Skeletal muscle cell (primary cell): ENCODE data around the gene CHMP4B.
"Not testable (repeated sequence)": the region's sequence is repeated elsewhere in the genome, so short reads cannot be mapped to it uniquely, and the experiment has no call there.

ENCODE experiments used
- DNase-seq: peaks from one replicate; pipeline ENCODE4 v3.0.0-alpha.2; 2010; ENCODE audit warnings: low read depth
- H3K4me3 ChIP-seq: 2 replicates; pipeline ENCODE4 v1.5.1; 2011; ENCODE audit warnings: low read depth, mild to moderate bottlenecking, control low read depth, low read length, moderate library complexity

Gene CHMP4B

DNA sequence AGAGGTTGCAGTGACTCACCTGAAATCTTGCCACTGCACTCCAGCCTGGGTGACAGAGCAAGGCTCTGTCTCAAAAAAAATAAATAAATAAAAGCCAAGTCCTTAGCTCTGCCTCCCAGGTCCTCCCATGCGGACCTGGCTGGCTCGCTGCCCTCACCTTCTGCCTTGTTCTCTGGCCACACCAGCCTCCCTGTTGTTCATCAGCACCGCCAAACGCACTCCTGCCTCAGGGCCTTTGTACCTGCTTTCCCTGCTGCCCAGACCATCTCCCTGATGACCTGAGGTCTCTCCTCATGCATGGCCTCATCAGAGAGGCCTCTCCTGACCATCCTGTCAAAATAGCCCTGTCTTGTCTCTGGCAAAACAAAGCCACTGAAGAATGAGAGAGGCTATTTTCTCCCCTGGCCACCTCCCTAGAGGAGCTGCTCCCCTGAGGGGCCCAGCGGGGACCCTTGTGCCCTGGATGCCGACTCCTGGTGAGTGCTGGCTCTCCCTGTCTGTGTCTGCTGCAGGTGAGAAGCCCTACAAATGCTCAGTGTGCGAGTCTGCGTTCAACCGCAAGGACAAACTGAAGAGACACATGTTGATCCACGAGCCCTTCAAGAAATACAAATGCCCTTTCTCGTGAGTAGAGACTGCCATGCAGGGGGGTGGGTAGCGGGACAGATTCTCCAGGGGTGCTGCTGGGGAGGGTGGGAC, 22.6 kb upstream of the CHMP4B start:
- H3K4me3 ChIP-seq, result no peak overlapping the region
- DNase-seq, result no peak

DNA sequence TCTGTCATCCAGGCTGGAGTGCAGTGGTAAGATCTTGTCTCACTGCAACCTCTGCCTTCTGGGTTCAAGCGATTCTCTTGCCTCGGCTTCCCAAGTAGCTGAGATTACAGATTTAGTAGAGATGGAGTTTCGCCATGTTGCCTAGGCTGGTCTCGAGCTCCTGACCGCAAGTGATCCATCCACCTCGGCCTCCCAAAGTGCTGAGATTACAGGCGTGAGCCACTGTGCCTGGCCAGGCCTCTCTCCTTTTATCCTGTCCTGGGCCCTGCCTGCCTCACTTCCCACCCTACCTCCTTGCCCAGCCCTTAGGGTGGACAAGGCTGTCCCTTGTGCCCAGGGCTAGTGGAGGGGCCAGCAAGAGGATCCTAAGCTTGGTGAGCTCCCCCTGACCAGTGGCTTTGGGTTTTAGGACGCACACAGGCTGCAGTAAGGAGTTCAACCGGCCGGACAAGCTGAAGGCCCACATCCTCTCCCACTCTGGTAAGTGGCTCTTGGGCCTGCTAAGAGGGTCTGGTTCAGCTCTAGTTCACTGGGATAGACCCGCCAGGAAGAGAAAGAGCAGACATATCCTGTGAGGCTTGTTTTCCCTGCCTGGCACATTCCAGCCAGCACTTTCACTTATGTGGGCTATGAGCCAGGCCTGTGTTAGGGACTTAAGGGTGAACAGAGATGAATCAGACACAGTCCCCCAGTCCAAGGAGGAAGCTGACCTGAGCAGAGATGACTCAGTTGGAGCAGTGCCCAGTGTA, 21.9 kb upstream of the CHMP4B start:
- DNase-seq, result peak; percentile 81
- H3K4me3 ChIP-seq, result no peak overlapping the region

DNA sequence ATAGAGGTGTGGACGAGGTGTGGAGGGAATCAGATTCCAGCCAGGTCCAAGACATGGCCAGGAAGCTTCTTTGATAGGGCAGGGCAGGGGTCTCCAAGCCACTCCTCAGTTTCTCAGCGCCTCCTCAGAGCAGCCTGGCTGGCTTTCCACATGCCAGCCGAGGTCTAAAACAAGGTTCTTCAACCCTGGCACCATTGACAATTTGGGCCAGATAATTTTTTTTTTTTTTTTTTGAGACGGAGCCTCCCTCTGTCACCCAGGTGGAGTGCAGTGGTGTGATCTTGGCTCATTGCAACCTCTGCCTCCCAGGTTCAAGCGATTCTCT, 21.3 kb upstream of the CHMP4B start:
- DNase-seq, result no peak
- H3K4me3 ChIP-seq, result no peak overlapping the region

DNA sequence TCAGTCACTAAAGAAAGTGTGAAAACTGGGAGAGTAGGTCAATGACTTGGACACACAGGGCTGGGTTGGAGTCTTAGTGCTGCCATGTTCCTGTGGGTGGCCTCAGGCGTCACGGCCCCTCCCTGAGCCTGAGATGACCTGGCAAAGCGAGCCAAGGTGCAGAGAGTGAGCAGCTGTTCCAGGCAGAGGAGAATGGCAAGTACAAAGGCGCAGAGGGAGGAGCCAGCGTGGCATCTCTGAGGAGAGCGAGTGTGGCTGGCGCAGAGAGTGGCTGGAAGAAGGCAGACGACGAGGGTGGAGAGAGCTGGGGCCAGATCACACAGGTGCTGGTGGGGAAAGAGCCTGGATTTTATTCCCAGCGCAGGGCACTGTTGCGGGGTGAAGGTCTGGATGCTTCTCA, 20.6 kb upstream of the CHMP4B start:
- DNase-seq, result no peak
- no peak overlapping the region for H3K4me3 ChIP-seq

DNA sequence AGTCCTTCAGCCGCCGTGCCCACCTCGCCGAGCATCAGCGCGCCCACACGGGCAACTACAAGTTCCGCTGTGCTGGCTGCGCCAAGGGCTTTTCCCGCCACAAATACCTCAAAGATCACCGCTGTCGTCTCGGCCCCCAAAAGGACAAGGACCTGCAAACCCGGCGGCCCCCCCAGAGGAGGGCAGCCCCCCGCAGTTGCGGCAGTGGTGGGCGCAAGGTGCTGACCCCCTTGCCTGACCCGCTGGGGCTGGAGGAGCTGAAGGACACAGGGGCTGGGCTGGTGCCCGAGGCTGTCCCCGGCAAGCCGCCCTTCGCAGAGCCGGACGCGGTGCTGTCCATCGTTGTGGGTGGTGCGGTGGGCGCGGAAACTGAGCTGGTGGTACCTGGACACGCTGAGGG, 20.1 kb upstream of the CHMP4B start:
- H3K4me3 ChIP-seq, result no peak overlapping the region
- no peak for DNase-seq

DNA sequence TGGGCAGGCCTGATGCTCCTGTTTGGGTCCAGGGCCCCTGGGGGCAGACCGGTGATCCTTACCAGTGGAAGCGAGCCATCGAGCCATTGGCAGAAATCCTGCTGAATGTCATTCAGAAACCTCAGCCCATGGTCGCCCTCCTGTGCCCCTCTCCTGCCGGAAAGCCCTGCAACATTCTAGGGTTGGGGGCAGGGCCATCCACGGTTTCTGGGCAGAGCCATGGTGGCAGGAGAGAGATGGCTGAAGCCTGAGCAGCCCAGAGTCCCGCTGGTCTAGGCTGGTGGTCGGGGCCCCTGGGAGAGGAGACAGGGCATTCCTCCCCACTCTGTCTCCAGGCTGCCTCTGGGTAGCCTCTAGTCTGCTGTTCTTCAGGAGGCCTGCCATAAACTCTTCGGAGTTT, 19.6 kb upstream of the CHMP4B start:
- DNase-seq, result no peak

DNA sequence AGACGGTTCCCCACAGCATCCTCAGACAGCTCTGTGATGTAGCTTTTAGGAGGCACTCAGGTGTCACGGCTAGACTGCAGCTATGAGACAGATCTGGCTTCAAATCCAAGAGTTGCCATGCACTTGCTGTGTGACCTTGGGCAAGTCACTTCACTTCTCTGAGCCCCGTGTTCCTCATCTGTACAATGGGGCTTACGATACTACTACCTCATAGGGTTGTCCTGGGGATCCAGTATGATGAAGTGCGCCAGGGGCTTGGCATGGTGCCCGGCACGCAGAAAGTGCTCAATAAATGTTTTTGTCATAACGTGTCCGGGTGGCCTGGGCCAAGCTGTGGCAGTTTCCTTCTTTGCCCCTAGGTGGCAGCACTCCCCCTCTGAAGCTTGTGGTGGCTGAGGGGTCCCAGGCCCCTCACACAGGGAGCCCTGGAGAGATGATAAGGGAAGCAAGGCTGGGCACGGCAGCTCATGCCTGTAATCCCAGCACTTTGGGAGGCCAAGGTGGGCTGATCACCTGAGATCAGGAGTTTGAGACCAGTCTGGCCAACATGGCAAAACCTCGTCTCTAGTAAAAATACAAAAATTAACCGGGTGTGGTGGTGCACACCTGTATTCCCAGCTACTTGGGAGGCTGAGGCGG, 19.1 kb upstream of the CHMP4B start:
- no peak overlapping the region for H3K4me3 ChIP-seq
- DNase-seq, result no peak

More for the DNA sequence above, 19.6 kb upstream of the CHMP4B start:
- no peak overlapping the region for H3K4me3 ChIP-seq

DNA sequence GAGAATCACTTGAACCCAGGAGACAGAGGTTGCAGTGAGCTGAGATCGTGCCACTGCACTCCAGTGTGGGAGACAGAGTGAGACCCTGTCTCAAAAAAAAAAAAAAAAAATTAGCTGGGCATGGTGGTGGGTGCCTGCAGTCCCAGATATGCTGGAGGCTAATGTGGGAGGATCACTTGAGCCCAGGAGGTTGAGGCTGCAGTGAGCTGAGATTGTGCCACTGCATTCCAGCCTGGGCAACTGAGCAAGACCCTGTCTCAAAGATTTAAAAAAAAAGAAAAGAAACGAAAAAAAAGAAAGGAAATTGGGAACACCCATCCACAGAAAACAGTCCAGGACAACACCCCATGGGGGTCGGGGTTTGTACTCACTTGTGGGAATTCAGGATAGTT, 18.6 kb upstream of the CHMP4B start:
- DNase-seq, H3K4me3 ChIP-seq: not testable (repeated sequence)

DNA sequence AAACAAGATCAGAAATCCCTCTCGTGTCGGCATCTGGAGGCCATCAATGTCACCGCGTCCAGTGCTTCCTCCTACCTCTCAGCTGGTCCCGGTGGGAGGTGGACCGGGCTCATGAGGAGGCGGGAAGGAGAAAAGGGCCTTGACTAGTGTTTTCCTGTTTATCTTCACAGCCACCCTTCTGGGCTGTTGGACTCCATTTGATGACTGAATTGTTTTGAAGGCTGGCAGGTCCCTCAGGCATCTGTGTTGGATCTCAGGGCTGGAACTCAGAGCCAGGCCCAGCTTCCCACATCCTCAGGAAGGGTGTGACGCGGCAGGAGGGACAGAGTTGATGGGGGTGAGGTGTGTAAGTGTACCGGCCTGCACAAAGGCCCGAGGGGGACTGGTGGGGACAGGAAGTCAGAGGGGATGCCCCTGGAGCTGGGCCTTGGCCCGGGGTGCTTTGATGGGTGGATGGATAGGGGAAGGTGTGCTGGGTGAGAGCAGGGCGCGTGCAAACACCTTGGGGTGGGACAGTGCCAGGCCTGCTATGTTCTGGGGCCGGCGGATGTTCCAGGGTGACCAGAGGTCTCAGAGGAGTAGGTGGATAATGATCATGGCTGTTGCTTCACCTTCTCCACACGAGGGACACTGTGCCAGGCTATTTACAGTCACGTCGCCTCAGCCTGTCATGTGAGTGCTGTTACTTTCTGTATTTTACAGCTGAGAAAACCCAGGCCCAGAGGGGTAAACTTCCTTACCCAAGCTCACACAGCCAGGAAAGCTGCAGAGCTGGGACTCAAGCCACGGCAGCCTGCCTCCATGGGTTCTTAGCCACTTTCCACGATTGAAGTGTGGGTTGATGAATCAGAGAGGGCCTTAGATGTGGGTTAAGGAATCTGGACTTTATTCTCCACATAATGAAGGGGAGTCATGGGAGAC, 17.9 kb upstream of the CHMP4B start:
- no peak for DNase-seq
- no peak overlapping the region for H3K4me3 ChIP-seq

DNA sequence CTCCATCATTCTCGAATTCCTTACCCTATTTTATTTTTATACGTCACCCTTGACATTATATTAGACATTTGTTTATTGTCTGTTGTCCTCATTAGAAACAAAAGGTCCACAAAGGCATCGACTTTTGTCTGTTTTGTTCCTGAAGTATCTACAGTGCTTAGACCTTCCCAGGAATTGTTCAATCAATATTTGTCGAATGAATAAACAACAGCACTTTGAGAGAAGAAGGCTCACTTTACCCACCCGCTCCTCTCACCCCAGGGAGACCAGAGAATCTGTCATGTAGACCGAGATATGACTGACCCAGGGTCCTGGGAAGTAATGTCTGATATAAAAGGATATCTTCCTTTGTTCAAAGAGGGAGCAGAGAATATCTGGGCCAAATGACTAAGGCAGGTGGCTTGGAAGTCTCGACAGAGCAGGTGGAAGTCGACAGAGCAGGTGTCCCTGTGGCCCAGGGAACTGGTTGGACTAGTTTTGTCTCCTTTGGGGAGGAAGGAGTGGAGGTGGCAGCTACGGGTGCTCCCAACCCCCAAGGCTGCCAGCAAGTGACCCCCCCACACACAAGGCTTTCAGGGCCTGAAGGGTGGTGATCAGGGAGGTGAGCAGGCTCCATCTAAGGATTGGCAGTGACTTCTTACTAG, 14.8 kb upstream of the CHMP4B start:
- DNase-seq, result no peak
- H3K4me3 ChIP-seq, result no peak overlapping the region

DNA sequence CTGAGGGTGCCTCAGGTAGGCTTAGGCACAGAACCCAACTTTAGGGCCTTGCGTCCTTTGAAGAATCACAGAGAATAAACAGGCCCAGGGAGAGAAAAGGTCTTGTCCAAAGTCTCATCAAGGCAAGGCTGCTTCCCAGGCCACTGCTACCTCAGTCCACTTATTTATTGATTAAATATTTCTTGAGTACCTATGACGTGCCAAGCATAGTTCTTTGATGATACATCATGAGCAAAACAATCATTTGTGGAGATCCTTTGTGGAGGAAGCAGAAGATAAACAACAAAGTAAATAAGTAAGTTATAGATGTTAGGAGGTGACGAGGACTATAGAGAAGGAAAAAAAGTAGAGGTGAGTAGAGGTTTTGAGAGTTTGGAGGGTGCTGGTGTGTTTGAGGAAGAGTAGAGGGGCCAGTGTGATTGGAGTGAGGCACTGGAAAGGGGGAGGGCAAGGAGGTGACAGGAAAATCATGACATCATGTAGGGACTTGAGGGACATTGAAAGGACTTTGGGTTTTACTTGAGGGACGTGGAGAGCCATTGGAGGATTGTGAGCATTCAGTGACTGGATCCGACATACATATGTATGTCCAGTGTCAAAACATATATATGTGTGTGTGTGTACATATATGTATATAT, 14.1 kb upstream of the CHMP4B start:
- no peak overlapping the region for H3K4me3 ChIP-seq
- no peak for DNase-seq

DNA sequence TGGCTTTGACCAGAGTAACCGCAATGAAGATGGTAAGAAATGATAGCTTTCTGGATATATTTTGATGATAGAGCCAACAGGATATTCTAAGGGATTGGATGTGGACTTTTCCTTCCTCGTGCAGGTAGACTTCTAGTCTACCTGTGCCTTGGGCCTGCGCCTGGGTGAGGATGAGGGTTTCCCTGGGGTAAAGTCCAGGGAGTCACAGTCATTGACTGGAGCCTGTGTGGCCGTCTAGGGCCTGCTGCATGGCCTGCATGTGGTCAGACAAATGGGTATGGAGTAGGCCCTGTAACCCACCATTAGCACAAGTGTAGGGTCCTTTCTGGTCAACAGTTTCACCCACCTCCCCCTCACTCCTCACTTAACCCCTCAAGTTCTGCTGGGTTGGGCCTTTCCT, 12.7 kb upstream of the CHMP4B start:
- no peak for DNase-seq
- H3K4me3 ChIP-seq, result no peak overlapping the region

DNA sequence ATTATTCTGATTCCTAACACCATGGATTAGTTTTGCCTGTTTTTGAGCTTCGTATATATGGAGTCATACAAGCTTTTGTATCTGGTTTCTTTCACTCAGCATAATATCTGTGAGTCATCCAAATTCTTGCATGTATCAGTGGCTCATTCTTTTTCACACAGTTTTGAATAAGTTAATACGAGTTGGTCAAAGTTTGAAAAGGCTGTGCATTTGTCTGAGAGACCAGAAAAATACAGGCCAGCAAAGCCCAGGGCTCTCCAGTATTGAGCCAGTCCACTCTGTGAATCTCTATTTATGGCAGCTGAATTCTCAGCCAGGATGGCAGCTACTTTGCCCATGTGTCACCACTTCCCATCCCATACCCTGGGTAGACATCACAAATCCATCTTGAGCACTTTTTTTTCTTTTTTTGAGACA, 7.2 kb upstream of the CHMP4B start:
- no peak overlapping the region for H3K4me3 ChIP-seq
- no peak for DNase-seq

DNA sequence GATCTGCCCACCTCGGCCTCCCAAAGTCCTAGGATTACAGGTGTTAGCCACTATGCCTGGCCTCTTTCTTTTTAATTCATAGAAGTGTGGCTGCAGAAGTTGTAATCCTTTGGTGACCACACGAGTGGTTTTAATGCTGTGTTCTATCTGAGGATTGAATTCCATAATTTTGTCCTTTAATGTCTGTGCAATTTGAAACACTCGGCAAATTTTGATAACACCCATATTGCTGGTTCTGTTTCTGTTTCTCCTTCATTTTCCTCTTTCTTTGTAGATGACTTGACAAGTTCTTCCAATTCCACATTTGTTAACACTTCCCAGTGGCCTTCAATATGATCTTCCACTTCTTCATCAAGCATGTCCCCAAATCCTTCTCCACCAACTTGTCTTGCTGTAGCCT, 2.8 kb upstream of the CHMP4B start:
- no peak overlapping the region for H3K4me3 ChIP-seq
- no peak for DNase-seq

DNA sequence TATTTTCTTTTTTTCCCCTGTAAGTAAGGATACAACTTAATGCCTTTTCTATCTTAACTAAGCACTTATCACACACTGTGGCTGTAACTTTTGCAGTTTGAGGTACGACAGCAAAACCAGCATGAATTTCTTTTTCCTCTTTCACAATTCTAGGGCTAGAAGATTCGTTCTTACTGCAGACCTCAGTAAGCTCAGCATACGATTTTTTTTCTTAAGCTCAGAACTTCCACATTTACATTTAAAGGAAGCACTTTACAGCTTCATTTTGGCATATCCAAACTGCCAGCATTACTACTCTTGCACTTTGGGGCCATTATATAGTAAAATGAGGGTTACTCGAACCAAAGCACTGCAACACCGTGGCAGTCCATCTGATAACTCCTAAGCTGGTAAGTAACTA, 889 bp upstream of the CHMP4B start:
- no peak overlapping the region for H3K4me3 ChIP-seq

DNA sequence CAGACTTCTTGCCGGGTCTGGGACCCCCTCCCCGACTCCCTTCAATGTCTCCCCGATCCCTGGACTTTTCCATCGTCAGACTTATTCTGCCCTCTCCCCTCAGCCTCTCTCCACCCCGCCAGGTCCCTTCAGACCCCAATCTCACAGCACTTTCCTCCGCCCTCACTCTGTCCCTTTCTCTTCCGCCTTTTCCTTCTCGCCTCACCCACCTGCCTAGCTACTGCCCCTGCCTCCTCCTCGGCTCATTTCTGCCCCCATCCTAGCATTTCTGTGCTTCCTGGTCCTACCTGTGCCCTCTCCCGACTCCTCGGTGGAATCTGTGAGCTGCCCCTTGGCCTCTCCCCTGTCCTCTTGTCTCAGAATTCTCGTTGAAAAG, 616 bp downstream of the CHMP4B start:
- no peak for DNase-seq
- peak overlapping the region; percentile 94 for H3K4me3 ChIP-seq

More for the DNA sequence above, 889 bp upstream of the CHMP4B start:
- DNase-seq, result no peak

DNA sequence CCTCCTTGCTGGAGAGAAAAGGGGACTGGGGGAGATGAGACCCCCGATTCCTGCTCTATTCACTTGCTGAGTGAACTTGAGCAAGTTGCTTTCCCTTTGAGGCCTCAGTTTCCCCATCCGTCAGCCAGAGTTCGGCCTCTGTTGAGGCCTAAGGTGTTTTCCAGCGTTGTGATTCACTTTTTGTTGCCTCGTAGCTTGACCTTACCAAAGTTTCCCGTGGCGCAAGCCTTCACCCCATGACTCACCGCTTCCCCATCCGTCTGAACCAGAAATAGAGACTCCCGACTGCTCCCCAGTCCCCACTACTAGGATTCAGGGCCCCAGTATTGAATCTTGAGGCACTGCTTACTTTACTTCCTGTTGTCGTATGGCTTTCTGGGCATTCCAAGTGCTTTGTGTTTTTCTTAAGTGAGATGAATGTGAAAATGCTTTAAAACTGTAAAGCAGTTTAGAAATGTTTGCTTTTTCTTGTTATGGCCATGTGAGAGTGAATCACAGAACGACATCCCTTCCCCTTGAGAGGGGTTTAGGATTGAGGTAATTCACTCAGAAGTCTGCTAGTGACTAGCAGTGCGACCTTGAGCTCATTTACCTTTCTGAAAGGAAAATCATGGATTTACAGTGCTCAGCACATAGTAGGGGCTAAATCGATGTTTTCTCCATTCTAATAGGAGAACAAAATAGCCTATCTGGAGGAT, 1.2 kb downstream of the CHMP4B start:
- H3K4me3 ChIP-seq, result peak overlapping the region; percentile 94
- peak; percentile 52 for DNase-seq

DNA sequence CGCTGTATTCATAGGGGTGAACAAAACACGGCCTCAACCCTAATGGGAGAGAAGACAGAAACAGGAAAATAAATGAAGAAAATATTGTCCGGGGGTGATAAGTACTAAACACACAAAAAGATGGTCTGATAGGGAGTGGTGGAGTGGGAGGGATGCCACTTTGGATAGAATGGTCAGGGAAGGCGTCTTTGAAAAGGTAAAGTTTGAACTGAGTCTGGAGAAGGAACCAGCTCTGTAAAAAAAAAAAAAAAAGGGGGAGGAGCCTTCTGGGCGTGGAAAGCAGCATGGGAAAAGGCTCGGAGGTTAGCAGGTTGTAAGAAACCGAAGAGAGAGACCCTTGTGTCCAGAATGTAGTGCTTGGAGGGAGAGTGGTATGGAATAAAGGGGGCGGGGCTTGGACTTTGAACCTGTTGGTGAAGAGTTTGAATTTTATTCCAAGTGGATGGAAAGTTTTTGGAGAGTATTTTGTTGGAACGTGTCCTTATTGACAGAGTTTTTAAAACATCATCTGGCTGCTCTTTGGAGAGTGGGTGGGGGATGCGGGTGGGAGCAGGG, 1.8 kb downstream of the CHMP4B start:
- no peak for DNase-seq

More for the DNA sequence above, 1.8 kb downstream of the CHMP4B start:
- H3K4me3 ChIP-seq, result peak overlapping the region; percentile 94
